ENCODE measurements around the gene GAB1.
A peak's percentile ranks its signal among the peaks of the same experiment; 100 is the strongest.

The GAB1 gene

DNA sequence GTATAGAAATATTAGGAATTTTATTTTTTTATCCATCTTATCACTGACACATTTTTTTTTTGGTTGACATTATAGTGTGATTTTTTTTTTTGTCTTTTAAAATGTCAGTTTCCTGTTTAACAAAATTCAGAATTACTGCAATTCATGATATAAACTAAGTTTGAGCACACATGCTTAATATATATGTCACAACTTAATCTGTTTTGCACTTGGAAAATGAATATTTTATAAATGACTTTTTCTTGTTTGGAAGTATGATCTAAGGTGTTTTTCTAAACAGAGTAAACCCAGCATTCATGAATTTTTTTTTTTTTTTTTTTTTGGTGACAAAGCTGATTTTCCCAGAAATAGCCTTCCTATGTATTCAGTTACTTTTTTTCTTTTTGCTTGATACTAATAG is 179.2 kb downstream of the GAB1 start:
- H3K9ac ChIP-seq (ENCODE audit: low read length), result peak overlapping the region; percentile 81; the same call in 1 of the 2 replicates

GRCh38 chr4:143517764-143518163 is 181.1 kb downstream of the GAB1 start:
- Histone ChIP-seq H3K4me2 (ENCODE audit: low read length) (no peak overlapping the region), H4K20me1 (ENCODE audit: insufficient read depth, low read length) (peaks cover 7% of the 10 kb centered on the region; the same call in 1 of the 2 replicates), H3F3A (ENCODE audit: insufficient read depth, low read length) (no peaks in the 10 kb centered on the region), H3K9ac (ENCODE audit: low read length) (no peak overlapping the region), H3K9me3 (ENCODE audit: low read length) (no peaks in the 10 kb centered on the region), H3K79me2 (ENCODE audit: insufficient read depth, low read length) (peaks cover 63% of the 10 kb centered on the region), H3K9me2 (ENCODE audit: low read depth, low read length) (no peaks in the 10 kb centered on the region), H3K27ac (ENCODE audit: low read depth, low read length, poor library complexity, severe bottlenecking) (no peak overlapping the region), H3K27me3 (ENCODE audit: insufficient read depth, low read length) (no peaks in the 10 kb centered on the region), H2AFZ (ENCODE audit: low read length) (no peak overlapping the region), H3K36me3 (ENCODE audit: insufficient read depth, low read length) (peaks cover 65% of the 10 kb centered on the region), H3K4me3 (ENCODE audit: low read depth, low read length, poor library complexity, severe bottlenecking) (no peak overlapping the region), H3K4me1 (ENCODE audit: insufficient read depth, low read length, severe bottlenecking) (peaks cover 19% of the 10 kb centered on the region)
- TF ChIP-seq EZH2 (IDR thresholded peaks at IDR 0.05; ENCODE audit: borderline replicate concordance, low read length) (no peak), CTCF (IDR thresholded peaks at IDR 0.05; ENCODE audit: low read length) (no peak)

More for the DNA sequence above, 179.2 kb downstream of the GAB1 start:
- Histone ChIP-seq H3K9me2 (ENCODE audit: low read depth, low read length) (no peaks in the 10 kb centered on the region), H4K20me1 (ENCODE audit: insufficient read depth, low read length) (peaks cover 7% of the 10 kb centered on the region; the same call in 1 of the 2 replicates), H3K27ac (ENCODE audit: low read depth, low read length, poor library complexity, severe bottlenecking) (no peak overlapping the region), H3K79me2 (ENCODE audit: insufficient read depth, low read length) (peaks cover 63% of the 10 kb centered on the region), H3F3A (ENCODE audit: insufficient read depth, low read length) (no peaks in the 10 kb centered on the region), H3K36me3 (ENCODE audit: insufficient read depth, low read length) (peaks cover 48% of the 10 kb centered on the region), H3K4me3 (ENCODE audit: low read depth, low read length, poor library complexity, severe bottlenecking) (peak overlapping the region; percentile 93), H2AFZ (ENCODE audit: low read length) (no peak overlapping the region), H3K4me2 (ENCODE audit: low read length) (peak overlapping the region; percentile 95), H3K27me3 (ENCODE audit: insufficient read depth, low read length) (no peaks in the 10 kb centered on the region), H3K4me1 (ENCODE audit: insufficient read depth, low read length, severe bottlenecking) (peaks cover 23% of the 10 kb centered on the region), H3K9me3 (ENCODE audit: low read length) (no peaks in the 10 kb centered on the region)
- TF ChIP-seq CTCF (IDR thresholded peaks at IDR 0.05; ENCODE audit: low read length), result no peak
- TF ChIP-seq EZH2 (IDR thresholded peaks at IDR 0.05; ENCODE audit: borderline replicate concordance, low read length), result no peak
